ENCODE results near the gene MSLN.

GRCh38 chr16:722835-723633, 37.5 kb upstream of the MSLN start:
- TF ChIP-seq, protein P1, sequence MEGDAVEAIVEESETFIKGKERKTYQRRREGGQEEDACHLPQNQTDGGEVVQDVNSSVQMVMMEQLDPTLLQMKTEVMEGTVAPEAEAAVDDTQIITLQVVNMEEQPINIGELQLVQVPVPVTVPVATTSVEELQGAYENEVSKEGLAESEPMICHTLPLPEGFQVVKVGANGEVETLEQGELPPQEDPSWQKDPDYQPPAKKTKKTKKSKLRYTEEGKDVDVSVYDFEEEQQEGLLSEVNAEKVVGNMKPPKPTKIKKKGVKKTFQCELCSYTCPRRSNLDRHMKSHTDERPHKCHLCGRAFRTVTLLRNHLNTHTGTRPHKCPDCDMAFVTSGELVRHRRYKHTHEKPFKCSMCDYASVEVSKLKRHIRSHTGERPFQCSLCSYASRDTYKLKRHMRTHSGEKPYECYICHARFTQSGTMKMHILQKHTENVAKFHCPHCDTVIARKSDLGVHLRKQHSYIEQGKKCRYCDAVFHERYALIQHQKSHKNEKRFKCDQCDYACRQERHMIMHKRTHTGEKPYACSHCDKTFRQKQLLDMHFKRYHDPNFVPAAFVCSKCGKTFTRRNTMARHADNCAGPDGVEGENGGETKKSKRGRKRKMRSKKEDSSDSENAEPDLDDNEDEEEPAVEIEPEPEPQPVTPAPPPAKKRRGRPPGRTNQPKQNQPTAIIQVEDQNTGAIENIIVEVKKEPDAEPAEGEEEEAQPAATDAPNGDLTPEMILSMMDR (conservative IDR thresholded peaks at IDR 0.05; ENCODE audit: low read depth, low read length), result no peak
- TF ChIP-seq EZH2 (IDR thresholded peaks at IDR 0.05; ENCODE audit: borderline replicate concordance, low read depth, low read length, poor library complexity, severe bottlenecking), result no peak

Measured in A673 (cell line).